Uterus (tissue), 2 donors: ENCODE data around the gene TTC34.
"Not testable (repeated sequence)": the region's sequence is repeated elsewhere in the genome, so short reads cannot be mapped to it uniquely, and the experiment has no call there.

Experiments used
- CTCF ChIP-seq, 4 experiments: fragments of 200-600 bp in 2 of 4; fragments of 450-650 bp in 2 of 4; sonication (generic) in 2 of 4; IDR thresholded peaks; one replicate each; pipeline ENCODE4 v1.5.1; 2016 to 2019; ENCODE audit warnings: antibody characterized with exemption in 4 of 4, mild to moderate bottlenecking in 2 of 4, moderate library complexity in 1 of 4
- POLR2A ChIP-seq, 2 donors: fragments of 450-650 bp; IDR thresholded peaks; one replicate each; pipeline ENCODE4 v1.6.1; 2016; ENCODE audit warnings: antibody characterized with exemption in 2 of 2, mild to moderate bottlenecking in 1 of 2, moderate library complexity in 1 of 2

- TF ChIP-seq POLR2A, CTCF (IDR thresholded peaks at IDR 0.05): not testable (repeated sequence)
Measured at GRCh38 chr1:2768052-2768451, 33.4 kb downstream of the TTC34 start.
